ENCODE results near the gene CRISPLD2. TPM values are rescaled to one million over a fixed set of nuclear protein-coding genes. Genes with fewer than 3 reads are reported as not detected.
A peak's percentile ranks its signal among the peaks of the same experiment; 100 is the strongest.

CRISPLD2 gene
- total RNA-seq (2011; cell fraction: chromatin; rRNA removed; ENCODE audit: low replicate concordance): 0.42 TPM in 1 of 2 replicates, not detected in the other
- total RNA-seq (2011; cell fraction: nucleolus; rRNA removed): 0.13 and 0.17 TPM in 2 replicates
- total RNA-seq (2011; cell fraction: nucleoplasm; rRNA removed): 0.31 TPM in 1 of 2 replicates, not detected in the other
- total RNA-seq (2014; rRNA removed) (0.12 TPM in 1 of 2 replicates, not detected in the other), total RNA-seq (2014; rRNA removed; fragmentation: Illumina TruSeq; extraction: Trizol) (0.04 and 0.10 TPM in 2 replicates), total RNA-seq (2015; rRNA removed; fragmentation: Illumina TruSeq; extraction: Trizol) (not detected in 2 replicates), total RNA-seq (2021) (0.22 and 0.24 TPM in 2 replicates), polyA plus RNA-seq (2011; rRNA removed) (0.05 TPM in 1 of 2 replicates, not detected in the other), polyA plus RNA-seq (2014; fragmentation: Illumina TruSeq; extraction: Trizol) (0.03 and 0.06 TPM in 2 replicates), polyA plus RNA-seq (2014; fragmentation: Nextera tagmentation; extraction: Ambion mirVana) (under 1 TPM in 1 of 2 experiments, not detected in 1; 0.03 TPM), polyA plus RNA-seq (2014; rRNA removed) (0.08 TPM in 1 of 2 replicates, not detected in the other), polyA minus RNA-seq (2011; rRNA and poly(A)+ RNA removed) (0.04 and 0.06 TPM in 2 replicates), Bru-seq, nascent RNA (percentile 12 among the genes with signal in this experiment), BruChase-seq, experiment 1, labeled RNA remaining after a 2-hour chase (percentile 13 among the genes with signal in this experiment), BruChase-seq, experiment 2, labeled RNA remaining after a 6-hour chase (percentile 16 among the genes with signal in this experiment)
- 0.03 and 0.19 TPM in 2 replicates for polyA plus RNA-seq (2011; cell fraction: cytosol; rRNA removed)
- 0.34 TPM in 1 of 2 replicates, not detected in the other for polyA plus RNA-seq (2011; cell fraction: nucleus; rRNA removed)
- polyA plus RNA-seq (2012): 0.07 and 0.16 TPM in 2 replicates
- polyA minus RNA-seq (2011; cell fraction: cytosol; rRNA and poly(A)+ RNA removed): not detected in 2 replicates
- polyA minus RNA-seq (2011; cell fraction: nucleus; rRNA and poly(A)+ RNA removed): 0.27 TPM in 1 of 2 replicates, not detected in the other
- long read RNA-seq, experiment 1: 0 reads
- long read RNA-seq, experiment 2: 0 reads
- long read RNA-seq, experiment 3: 0 reads

GRCh38 chr16:84819644-84820304 lies at the start of gene CRISPLD2:
CRISPLD2 (plus strand) TSS chr16:84819985; CDS start chr16:84838496, 18,511 bp downstream.
- FAIRE-seq (peak; percentile 6), ATAC-seq (peak; percentile 100), DNase-seq (ENCODE audit: extremely low read depth in 1 of 4, low spot score in 3 of 4) (peak; percentile 96 to 100 (median 99))
- Histone ChIP-seq H3K4me2 (ENCODE audit: insufficient read depth, low read length) (peak within 1 kb of the TSS; percentile 67), H3K27me3 (ENCODE audit: control insufficient read depth in 2 of 2, insufficient read depth in 2 of 2, low read length in 2 of 2) (peaks cover 53 to 81% of the 10 kb centered on the region in 2 experiments), H3K4me1 (replicated peaks in 1 of 2; ENCODE audit: control insufficient read depth in 2 of 2, insufficient read depth in 2 of 2, low read length in 2 of 2) (peaks cover 8 to 12% of the 10 kb centered on the region in 2 experiments; a peak in 2 of 5 replicates), H3K9me1 (ENCODE audit: control insufficient read depth, insufficient read depth, low read length) (no peaks in the 10 kb centered on the region), H3K9me3 (replicated peaks; ENCODE audit: control insufficient read depth, insufficient read depth, low read depth, low read length) (no peaks in the 10 kb centered on the region), H3K27ac (ENCODE audit: extremely low read depth, low read depth, low read length) (no peak within 1 kb of the TSS), H4K20me1 (replicated peaks; ENCODE audit: control insufficient read depth, insufficient read depth, low read length) (peaks cover 14% of the 10 kb centered on the region; the same call in 1 of the 2 replicates), H3K9ac (ENCODE audit: insufficient read depth in 1 of 2, low read depth in 2 of 2, low read length in 2 of 2) (peak within 1 kb of the TSS in 1 of 2 experiments; percentile 77; a peak in 2 of 4 replicates), H3K36me3 (ENCODE audit: control insufficient read depth, insufficient read depth, low read length) (no peaks in the 10 kb centered on the region), H3K4me3 (peak within 1 kb of the TSS; percentile 24), H2AFZ (ENCODE audit: low read depth, low read length) (peak within 1 kb of the TSS; percentile 42), H3K79me2 (ENCODE audit: control insufficient read depth, insufficient read depth, low read length) (no peaks in the 10 kb centered on the region)
- in situ Hi-C loops (cut with MboI): no loop called here
- no TSS peak for BruUV-seq (replicated peaks)
- WGBS (ENCODE audit: insufficient coverage, low coverage, missing lambda C conversion rate): under 1% methylated on average over 44 of the region's 53 CpGs
- ChIA-PET CTCF (ENCODE audit: low intra/inter-chr PET ratio) (no interaction called here), POLR2A (interaction anchor here (0.6 to 1.3 kb wide), 6 partner anchors 11 to 257 kb away, joined by 3 to 5 read pairs (median 4); no protein-coding TSS in a partner anchor)
- intact Hi-C loops (cut with micrococcal nuclease): no loop called here
- TF ChIP-seq SRSF3 (IDR thresholded peaks at IDR 0.05; ENCODE audit: insufficient read depth, low read length) (no peak), EHMT2 (IDR thresholded peaks at IDR 0.05) (no peak), KDM5B (IDR thresholded peaks at IDR 0.05; ENCODE audit: insufficient replicate concordance, low read depth, low read length) (peak; percentile 80), MCM7 (IDR thresholded peaks at IDR 0.05) (no peak), BCLAF1 (IDR thresholded peaks at IDR 0.05; ENCODE audit: borderline replicate concordance in 1 of 2, control insufficient read depth in 1 of 2, low read depth in 2 of 2, low read length in 1 of 2) (no peak), GTF2A2 (tag; IDR thresholded peaks at IDR 0.05) (no peak), RB1 (IDR thresholded peaks at IDR 0.05; ENCODE audit: low read depth) (0 out of 2 replicates have a peak, but pooled peaks have one; percentile 23), GTF2B (IDR thresholded peaks at IDR 0.05; ENCODE audit: extremely low read depth, insufficient read length) (no peak), NUFIP1 (IDR thresholded peaks at IDR 0.05; ENCODE audit: partially characterized antibody) (no peak), CHAMP1 (IDR thresholded peaks at IDR 0.05) (no peak)
